Cardiac fibroblast (primary cell): Measurements from ENCODE around the gene KMT2A.

Experiments
- DNase-seq, 2 donors: peaks; one replicate each; pipeline versions ENCODE4 v3.0.0 to v3.0.0-alpha.2; 2010; ENCODE audit warnings: low read depth in 2 of 2
- H3K4me3 ChIP-seq, 2 donors: replicated peaks in 1 of 2; 1 replicate in 1 of 2; 2 replicates in 1 of 2; pipeline ENCODE4 v1.5.1; 2011; ENCODE audit warnings: low read depth in 2 of 2, low read length in 2 of 2, mild to moderate bottlenecking in 2 of 2, moderate library complexity in 1 of 2
- CTCF ChIP-seq: IDR thresholded peaks from one replicate; pipeline ENCODE4 v1.5.1; 2011; ENCODE audit warnings: low read depth, mild to moderate bottlenecking, low read length, inconsistent platforms

The KMT2A gene

GRCh38 chr11:118519549-118519948, 83.3 kb downstream of the KMT2A start:
- no peak for TF ChIP-seq CTCF
- DNase-seq: no peak
- no peak overlapping the region for H3K4me3 ChIP-seq

- TF ChIP-seq CTCF: no peak
- no peak overlapping the region for H3K4me3 ChIP-seq
- peak in 1 of 2 donors; percentile 14 for DNase-seq
Observed at GRCh38 chr11:118521892-118522311, 85.6 kb downstream of the KMT2A start.

GRCh38 chr11:118522571-118523072, 86.3 kb downstream of the KMT2A start:
- peak; percentile 54 to 59 for DNase-seq
- peak; percentile 63 for TF ChIP-seq CTCF
- H3K4me3 ChIP-seq: no peak overlapping the region

GRCh38 chr11:118524356-118524755, 88.1 kb downstream of the KMT2A start:
- TF ChIP-seq CTCF: no peak
- H3K4me3 ChIP-seq: no peak overlapping the region
- no peak for DNase-seq

GRCh38 chr11:118524757-118525470, 88.6 kb downstream of the KMT2A start:
- no peak for DNase-seq
- no peak overlapping the region for H3K4me3 ChIP-seq
- no peak for TF ChIP-seq CTCF

GRCh38 chr11:118526688-118527087, 90.4 kb downstream of the KMT2A start:
- TF ChIP-seq CTCF: no peak
- no peak overlapping the region for H3K4me3 ChIP-seq
- no peak for DNase-seq
